GM12873 (cell line): Measurements from ENCODE around the gene DTD1.

ENCODE experiments used
- TF ChIP-seq, protein P1 (sequence below): IDR thresholded peaks from 2 replicates; pipeline ENCODE4 v1.5.1; 2012; ENCODE audit warnings: low read depth, mild to moderate bottlenecking, moderate library complexity, low read length, control low read depth; ENCODE audit not compliant: insufficient read depth; ENCODE audit errors: missing control alignments

The DTD1 gene

DNA sequence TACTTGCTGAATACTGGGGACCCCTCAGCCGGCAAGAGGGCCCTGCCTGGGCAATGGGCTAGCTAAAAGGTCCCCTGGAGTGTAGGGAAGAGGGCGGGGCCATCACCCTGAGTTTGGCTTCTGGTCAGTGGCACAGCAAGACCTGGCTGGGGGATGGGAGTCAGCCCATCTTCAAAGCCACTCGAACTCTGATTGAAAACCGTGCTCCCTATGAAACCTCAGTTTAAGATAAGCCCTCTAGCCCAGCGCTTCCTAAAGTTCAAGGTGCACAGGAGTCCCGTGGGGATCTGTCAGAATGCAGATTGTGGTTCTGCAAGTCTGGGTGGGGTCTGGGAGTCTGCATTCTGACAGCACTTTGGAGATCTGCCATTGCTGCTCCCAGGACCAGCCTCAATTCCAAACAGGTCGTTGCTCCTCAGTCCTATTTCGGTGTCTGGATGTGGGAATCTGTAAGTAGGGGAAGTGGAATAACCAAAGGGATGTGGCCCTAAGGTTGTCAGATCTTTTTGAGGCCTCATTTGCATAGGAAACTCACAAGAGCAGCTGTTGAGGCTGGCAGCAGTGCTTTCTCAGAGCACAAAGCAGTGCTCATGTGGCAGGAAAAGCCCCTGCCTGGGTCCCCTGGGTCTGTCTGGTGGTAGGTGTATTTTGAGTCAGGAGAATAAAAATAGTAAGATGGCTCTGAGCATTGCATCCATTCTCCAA lies 140.5 kb downstream of the DTD1 start:
- TF ChIP-seq, protein P1, sequence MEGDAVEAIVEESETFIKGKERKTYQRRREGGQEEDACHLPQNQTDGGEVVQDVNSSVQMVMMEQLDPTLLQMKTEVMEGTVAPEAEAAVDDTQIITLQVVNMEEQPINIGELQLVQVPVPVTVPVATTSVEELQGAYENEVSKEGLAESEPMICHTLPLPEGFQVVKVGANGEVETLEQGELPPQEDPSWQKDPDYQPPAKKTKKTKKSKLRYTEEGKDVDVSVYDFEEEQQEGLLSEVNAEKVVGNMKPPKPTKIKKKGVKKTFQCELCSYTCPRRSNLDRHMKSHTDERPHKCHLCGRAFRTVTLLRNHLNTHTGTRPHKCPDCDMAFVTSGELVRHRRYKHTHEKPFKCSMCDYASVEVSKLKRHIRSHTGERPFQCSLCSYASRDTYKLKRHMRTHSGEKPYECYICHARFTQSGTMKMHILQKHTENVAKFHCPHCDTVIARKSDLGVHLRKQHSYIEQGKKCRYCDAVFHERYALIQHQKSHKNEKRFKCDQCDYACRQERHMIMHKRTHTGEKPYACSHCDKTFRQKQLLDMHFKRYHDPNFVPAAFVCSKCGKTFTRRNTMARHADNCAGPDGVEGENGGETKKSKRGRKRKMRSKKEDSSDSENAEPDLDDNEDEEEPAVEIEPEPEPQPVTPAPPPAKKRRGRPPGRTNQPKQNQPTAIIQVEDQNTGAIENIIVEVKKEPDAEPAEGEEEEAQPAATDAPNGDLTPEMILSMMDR = no peak

DNA sequence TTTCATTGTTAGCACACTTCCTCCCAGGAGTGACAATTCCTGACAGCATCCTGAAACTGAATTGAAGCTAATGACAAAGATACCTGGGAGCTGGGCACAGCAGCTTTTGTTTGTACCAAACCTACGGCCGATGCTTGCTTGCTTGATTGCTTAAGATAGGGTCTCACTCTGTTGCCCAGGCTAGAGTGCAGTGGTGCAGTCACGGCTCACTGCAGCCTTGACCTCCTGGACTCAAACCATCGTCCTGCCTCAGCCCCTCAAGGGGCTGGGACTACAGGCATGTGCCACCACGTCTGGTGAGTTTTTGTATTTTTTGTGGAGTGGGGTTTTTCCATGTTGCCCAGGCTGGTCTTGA lies 141.0 kb downstream of the DTD1 start:
- TF ChIP-seq, protein P1 = no peak

DNA sequence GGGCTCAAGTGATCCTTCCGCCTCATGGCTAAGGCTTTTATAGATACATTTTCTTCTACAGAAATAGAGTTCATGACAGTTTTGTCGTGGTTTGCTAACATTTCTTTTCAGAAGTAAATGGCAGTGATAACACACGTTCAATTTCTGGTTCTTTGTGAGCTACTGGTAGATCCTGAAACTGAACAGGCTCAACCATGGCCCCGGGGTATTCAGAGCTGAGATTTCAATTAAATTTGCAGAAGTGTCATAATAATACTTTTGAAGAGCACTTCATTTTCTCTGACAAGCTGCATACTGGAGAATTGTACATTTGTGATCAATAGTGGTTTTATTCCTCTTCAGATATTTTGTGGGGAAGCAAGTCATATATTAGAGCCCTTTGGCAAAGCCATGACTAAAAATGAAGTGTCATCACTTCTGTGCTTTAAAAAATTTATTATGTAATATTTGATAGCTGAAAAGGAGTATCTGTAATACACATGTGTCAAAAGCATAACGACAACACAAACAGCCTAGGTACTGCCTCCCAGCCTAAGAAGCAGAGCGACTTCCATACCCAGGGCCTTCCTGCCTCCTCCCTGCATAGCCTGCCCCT lies 141.5 kb downstream of the DTD1 start:
- TF ChIP-seq, protein P1 = no peak

DNA sequence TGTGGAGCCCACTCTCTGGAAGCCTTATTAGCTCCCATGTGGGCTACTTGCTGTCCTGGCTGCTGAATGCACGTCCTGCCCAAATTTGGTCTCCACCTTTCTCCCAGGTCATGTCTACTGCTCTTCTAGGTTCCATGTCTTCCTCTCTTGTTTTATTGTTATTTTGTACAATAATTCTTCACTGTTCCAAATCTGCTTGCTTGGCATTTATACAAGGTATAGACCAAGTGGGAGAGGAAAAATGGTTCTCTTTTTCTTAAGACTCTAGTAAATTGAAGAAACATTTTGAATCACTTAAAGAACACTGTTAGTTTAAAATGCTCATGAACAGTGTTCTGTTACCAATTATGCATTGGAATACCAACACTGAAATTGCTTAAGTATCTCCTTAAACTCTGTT lies 144.1 kb downstream of the DTD1 start:
- TF ChIP-seq, protein P1 = no peak

DNA sequence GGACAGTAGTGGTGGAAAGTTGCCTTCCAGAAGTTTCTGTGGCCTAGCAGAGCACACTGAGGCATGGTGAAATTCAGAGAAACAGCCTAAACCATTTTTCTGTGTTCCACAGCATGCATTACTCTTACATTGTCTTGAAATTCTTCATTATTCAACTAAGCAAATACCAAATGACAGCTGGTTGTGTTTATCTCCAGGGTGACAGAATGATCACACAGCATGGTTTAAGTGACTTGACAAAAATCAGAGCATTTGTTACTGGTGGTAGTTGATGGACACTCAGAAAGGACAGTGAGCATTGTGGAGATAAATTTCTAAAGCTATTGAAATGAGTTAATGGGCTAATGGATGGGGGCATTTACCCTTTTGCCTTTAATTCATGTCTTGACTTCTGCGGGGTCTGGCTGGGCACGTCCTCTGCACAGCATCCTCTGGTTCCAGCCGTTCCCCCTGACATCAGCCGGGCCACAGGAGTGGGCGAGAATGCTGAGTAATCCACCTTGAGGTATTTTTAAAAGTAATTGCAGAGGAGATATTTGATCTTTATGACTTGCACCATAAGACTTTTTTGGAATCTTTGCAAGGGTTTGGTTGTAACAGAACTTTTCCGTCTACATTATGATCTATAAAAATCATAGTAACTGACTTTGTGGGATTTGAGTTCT lies 146.8 kb downstream of the DTD1 start:
- TF ChIP-seq, protein P1 = no peak

DNA sequence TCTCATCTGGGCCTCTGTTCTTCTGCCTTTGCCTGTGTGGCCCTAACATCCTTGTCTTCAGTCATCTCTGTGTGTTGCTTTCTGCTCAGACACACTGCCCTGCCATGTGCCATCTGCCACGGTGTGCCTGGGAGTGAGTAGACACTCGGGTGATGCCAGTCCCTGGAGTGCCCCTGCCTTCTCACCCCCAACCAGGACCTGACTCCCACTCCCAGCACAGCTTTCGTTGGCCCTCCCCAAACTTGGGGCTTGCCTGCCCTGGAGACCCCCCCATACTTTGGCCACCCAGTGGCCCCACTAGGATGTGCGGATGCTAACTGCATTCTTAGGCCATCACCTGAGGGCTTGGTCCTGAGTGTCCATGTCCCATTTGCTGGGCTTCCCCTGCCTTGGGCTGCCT lies 149.3 kb downstream of the DTD1 start:
- TF ChIP-seq, protein P1 = peak; percentile 21

DNA sequence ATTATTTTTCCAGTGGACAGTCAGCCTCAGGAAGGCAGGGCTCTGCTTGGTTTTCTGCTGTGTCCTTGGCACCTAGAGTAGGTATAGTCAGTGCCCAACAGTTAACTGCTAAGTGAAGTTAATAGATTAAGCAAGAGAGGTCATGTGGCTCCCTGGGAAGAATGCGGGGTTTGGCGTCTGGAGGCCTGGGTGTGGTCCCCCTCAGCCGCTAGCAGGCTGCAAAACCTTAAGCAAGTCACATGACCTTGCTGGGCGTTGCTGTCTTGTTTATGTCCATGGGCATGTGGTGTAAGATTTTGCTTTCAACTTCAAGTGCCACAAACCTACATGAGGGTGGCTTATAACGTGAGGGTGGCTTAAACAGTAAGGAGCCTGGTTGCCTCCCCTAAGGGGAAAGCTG lies 150.2 kb downstream of the DTD1 start:
- TF ChIP-seq, protein P1 = no peak
